HUES6 (cell line): ENCODE measurements around the gene ATP8A2.

Experiments used
- H3K27ac ChIP-seq: 2 replicates; pipeline ENCODE4 v1.7.0; 2013; ENCODE audit warnings: low read depth, mild to moderate bottlenecking, low read length, inconsistent platforms
- H3K27me3 ChIP-seq: 2 replicates; pipeline ENCODE4 v1.6.1; 2013; ENCODE audit warnings: low read length; ENCODE audit not compliant: control insufficient read depth, insufficient read depth
- H3K36me3 ChIP-seq: 2 replicates; pipeline ENCODE4 v1.6.1; 2013; ENCODE audit warnings: low read length; ENCODE audit not compliant: control insufficient read depth, insufficient read depth
- H3K4me1 ChIP-seq: 2 replicates; pipeline ENCODE4 v1.6.1; 2013; ENCODE audit warnings: low read length; ENCODE audit not compliant: control insufficient read depth, insufficient read depth
- H3K4me3 ChIP-seq: 2 replicates; pipeline ENCODE4 v1.5.1; 2013; ENCODE audit warnings: low read depth, low read length
- H3K9ac ChIP-seq: one replicate; pipeline ENCODE4 v1.6.1; 2013; ENCODE audit warnings: mild to moderate bottlenecking, low read length
- H3K9me3 ChIP-seq: 2 replicates; pipeline ENCODE4 v1.6.1; 2013; ENCODE audit warnings: low read depth, low read length; ENCODE audit not compliant: control insufficient read depth, insufficient read depth

Gene ATP8A2

GRCh38 chr13:25619897-25620296 is 248.1 kb downstream of the ATP8A2 start:
- Histone ChIP-seq H3K4me3 (no peak overlapping the region), H3K27me3 (no peaks in the 10 kb centered on the region), H3K27ac (no peak overlapping the region), H3K36me3 (no peaks in the 10 kb centered on the region), H3K9me3 (no peaks in the 10 kb centered on the region), H3K9ac (no peak overlapping the region), H3K4me1 (no peaks in the 10 kb centered on the region)

GRCh38 chr13:25625414-25625813 is 253.6 kb downstream of the ATP8A2 start:
- Histone ChIP-seq H3K36me3 (no peaks in the 10 kb centered on the region), H3K9me3 (peaks cover 9% of the 10 kb centered on the region), H3K9ac (no peak overlapping the region), H3K4me1 (no peaks in the 10 kb centered on the region), H3K4me3 (no peak overlapping the region), H3K27me3 (no peaks in the 10 kb centered on the region), H3K27ac (no peak overlapping the region)

- Histone ChIP-seq H3K27ac (no peak overlapping the region), H3K9me3 (peaks cover 9% of the 10 kb centered on the region), H3K4me3 (no peak overlapping the region), H3K36me3 (no peaks in the 10 kb centered on the region), H3K9ac (no peak overlapping the region), H3K27me3 (no peaks in the 10 kb centered on the region), H3K4me1 (peaks cover 18% of the 10 kb centered on the region)
Observed at GRCh38 chr13:25630329-25630900, 258.6 kb downstream of the ATP8A2 start.

DNA sequence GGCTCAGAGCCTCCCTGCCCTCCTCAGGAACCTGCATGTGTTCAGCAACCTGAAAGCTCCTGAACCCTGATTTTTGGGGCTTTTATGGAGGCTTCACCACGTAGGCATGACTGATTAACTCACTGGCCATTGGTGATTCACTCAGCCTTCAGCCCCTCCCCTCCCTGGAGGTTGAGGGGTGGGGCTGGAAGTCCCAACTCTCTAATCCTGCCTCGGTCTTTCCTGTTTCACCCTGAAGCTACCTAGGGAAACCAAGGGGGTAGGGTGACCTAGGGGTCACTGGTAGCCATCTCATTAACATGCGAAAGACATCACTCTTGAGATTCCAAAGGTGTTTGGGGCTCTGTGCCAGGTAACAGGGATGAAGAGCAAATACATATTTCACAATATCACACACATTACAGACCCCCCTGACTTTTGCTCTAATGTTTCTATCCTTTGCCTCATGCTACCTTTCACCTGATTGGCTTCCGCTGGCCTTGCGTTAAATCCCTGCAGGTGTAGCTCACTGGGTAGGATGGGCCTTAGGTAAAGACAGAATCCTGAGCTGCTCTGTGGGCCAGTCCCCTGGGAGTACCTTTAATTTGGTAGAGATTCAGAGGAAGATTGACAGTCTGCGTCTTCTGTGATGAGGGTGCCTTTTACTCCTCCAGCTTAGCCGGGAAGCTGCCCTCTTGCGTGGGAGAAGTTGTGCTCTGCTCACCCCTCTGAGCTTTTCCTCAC is 260.6 kb downstream of the ATP8A2 start:
- peaks cover 4% of the 10 kb centered on the region for H3K9me3 ChIP-seq
- no peaks in the 10 kb centered on the region for H3K27me3 ChIP-seq
- no peak overlapping the region for H3K9ac ChIP-seq
- H3K4me3 ChIP-seq: no peak overlapping the region
- H3K36me3 ChIP-seq: no peaks in the 10 kb centered on the region
- peaks cover 18% of the 10 kb centered on the region for H3K4me1 ChIP-seq
- no peak overlapping the region for H3K27ac ChIP-seq

GRCh38 chr13:25633093-25633492 is 261.3 kb downstream of the ATP8A2 start:
- H3K27ac ChIP-seq: no peak overlapping the region
- H3K36me3 ChIP-seq: no peaks in the 10 kb centered on the region
- H3K4me1 ChIP-seq: peaks cover 18% of the 10 kb centered on the region
- H3K27me3 ChIP-seq: no peaks in the 10 kb centered on the region
- no peak overlapping the region for H3K9ac ChIP-seq
- H3K4me3 ChIP-seq: no peak overlapping the region
- H3K9me3 ChIP-seq: peaks cover 4% of the 10 kb centered on the region

GRCh38 chr13:25645681-25646080 is 273.9 kb downstream of the ATP8A2 start:
- H3K27ac ChIP-seq: no peak overlapping the region
- H3K9ac ChIP-seq: no peak overlapping the region
- no peaks in the 10 kb centered on the region for H3K4me1 ChIP-seq
- H3K36me3 ChIP-seq: no peaks in the 10 kb centered on the region
- no peaks in the 10 kb centered on the region for H3K27me3 ChIP-seq
- no peak overlapping the region for H3K4me3 ChIP-seq
- peaks cover 7% of the 10 kb centered on the region for H3K9me3 ChIP-seq

- no peak overlapping the region for H3K27ac ChIP-seq
Observed at GRCh38 chr13:25649001-25649633, 277.3 kb downstream of the ATP8A2 start.

GRCh38 chr13:25652764-25653163 is 281.0 kb downstream of the ATP8A2 start:
- no peak overlapping the region for H3K27ac ChIP-seq
- no peaks in the 10 kb centered on the region for H3K27me3 ChIP-seq
- no peak overlapping the region for H3K4me3 ChIP-seq
- H3K9me3 ChIP-seq: no peaks in the 10 kb centered on the region
- no peaks in the 10 kb centered on the region for H3K36me3 ChIP-seq
- no peak overlapping the region for H3K9ac ChIP-seq
- H3K4me1 ChIP-seq: 0 out of 2 replicates have a peak, but pooled peaks cover 4% of the 10 kb centered on the region

More at GRCh38 chr13:25649001-25649633, 277.3 kb downstream of the ATP8A2 start:
- Histone ChIP-seq H3K36me3 (no peaks in the 10 kb centered on the region), H3K9me3 (no peaks in the 10 kb centered on the region; the same call in 1 of the 2 replicates), H3K27me3 (no peaks in the 10 kb centered on the region), H3K9ac (no peak overlapping the region), H3K4me1 (0 out of 2 replicates have a peak, but pooled peaks cover 4% of the 10 kb centered on the region), H3K4me3 (no peak overlapping the region)

- Histone ChIP-seq H3K9ac (no peak overlapping the region), H3K9me3 (no peaks in the 10 kb centered on the region), H3K4me1 (peaks cover 7% of the 10 kb centered on the region; the same call in 1 of the 2 replicates), H3K4me3 (no peak overlapping the region), H3K36me3 (no peaks in the 10 kb centered on the region), H3K27me3 (no peaks in the 10 kb centered on the region), H3K27ac (no peak overlapping the region)
Observed at GRCh38 chr13:25654322-25654721, 282.5 kb downstream of the ATP8A2 start.

- Histone ChIP-seq H3K4me1 (peaks cover 7% of the 10 kb centered on the region; the same call in 1 of the 2 replicates), H3K27ac (no peak overlapping the region), H3K36me3 (no peaks in the 10 kb centered on the region), H3K9me3 (no peaks in the 10 kb centered on the region), H3K27me3 (no peaks in the 10 kb centered on the region), H3K4me3 (no peak overlapping the region), H3K9ac (no peak overlapping the region)
Observed at GRCh38 chr13:25657157-25657556, 285.4 kb downstream of the ATP8A2 start.
